Measurements from ENCODE around the gene SMAD7.
A peak's percentile ranks its signal among the peaks of the same experiment; 100 is the strongest.

Gene SMAD7

DNA sequence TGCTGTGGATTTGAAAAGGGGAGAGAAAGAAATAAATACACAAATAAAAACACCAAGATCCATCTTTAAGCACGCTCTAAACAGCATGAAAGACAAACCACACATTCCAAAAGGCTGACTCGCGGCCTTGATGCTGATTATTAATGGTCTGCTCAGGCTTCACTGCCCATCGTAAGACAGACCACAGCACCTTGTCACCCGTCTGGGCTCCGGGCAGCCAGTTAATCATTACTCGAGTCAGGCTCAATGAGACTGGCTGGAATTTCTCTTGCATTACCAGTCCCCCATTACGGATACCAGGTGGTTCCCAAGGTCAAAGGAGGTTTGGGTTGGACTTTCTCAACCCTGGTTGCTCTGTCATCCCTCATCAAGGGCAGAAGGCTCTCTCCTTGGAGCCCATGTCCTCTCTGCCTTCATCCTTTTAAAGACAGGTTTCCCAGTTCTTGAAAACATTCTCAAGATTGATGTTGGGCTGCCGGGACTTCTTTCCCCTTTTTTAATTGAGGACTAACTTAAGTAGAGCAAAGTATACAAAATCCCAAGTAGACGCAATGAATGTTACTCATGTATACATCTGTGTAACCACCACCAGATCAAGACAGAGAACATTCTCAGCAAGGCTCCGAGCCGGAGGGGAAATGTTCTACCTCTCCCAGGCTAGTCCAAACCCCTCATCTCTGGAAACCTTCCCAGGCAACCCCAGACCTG is 8.1 kb downstream of the SMAD7 start:
- H3K27ac ChIP-seq, result no peak overlapping the region
- no peak for TF ChIP-seq CTCF (IDR thresholded peaks at IDR 0.05)

GRCh38 chr18:48942086-48942485 is 8.7 kb downstream of the SMAD7 start:
- Histone ChIP-seq H3K27me3 (no peaks in the 10 kb centered on the region), H3K27ac (no peak overlapping the region), H3K9me3 (no peaks in the 10 kb centered on the region), H3K4me1 (ENCODE audit: control insufficient read depth in 1 of 2, insufficient read depth in 1 of 2, low read depth in 1 of 2, low read length in 1 of 2) (peaks cover 44 to 50% of the 10 kb centered on the region in 2 experiments), H3K4me3 (ENCODE audit: low read depth in 1 of 2, low read length in 1 of 2) (no peak overlapping the region), H3K36me3 (peaks cover 13% of the 10 kb centered on the region)
- no peak for TF ChIP-seq CTCF (IDR thresholded peaks at IDR 0.05)

More for the DNA sequence above, 8.1 kb downstream of the SMAD7 start:
- no peaks in the 10 kb centered on the region for H3K9me3 ChIP-seq
- H3K4me1 ChIP-seq (ENCODE audit: control insufficient read depth in 1 of 2, insufficient read depth in 1 of 2, low read depth in 1 of 2, low read length in 1 of 2), result peaks cover 44 to 50% of the 10 kb centered on the region in 2 experiments
- peaks cover 13% of the 10 kb centered on the region for H3K36me3 ChIP-seq
- H3K27me3 ChIP-seq, result no peaks in the 10 kb centered on the region
- no peak overlapping the region for H3K4me3 ChIP-seq (ENCODE audit: low read depth in 1 of 2, low read length in 1 of 2)

DNA sequence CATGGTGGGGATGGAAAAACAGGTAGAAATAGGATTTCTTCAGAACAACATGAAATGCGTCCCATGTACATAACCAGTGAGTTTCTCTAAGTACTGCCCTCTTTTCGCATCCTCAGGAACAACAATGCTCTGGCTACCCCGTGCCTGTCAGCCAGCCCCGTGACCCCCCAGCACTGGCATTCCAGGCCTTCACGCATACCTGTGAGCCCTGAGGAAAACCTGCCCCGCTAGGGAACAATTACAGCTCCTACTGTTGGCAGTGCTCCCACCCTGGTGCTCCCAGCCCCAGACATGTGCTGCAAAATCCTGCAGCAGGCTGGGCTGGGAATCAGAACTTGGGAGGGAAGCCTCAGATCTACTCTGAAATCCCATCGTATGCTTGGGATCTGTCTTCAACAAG is 9.1 kb downstream of the SMAD7 start:
- Histone ChIP-seq H3K4me1 (ENCODE audit: control insufficient read depth in 1 of 2, insufficient read depth in 1 of 2, low read depth in 1 of 2, low read length in 1 of 2) (peaks cover 42 to 50% of the 10 kb centered on the region in 2 experiments), H3K27me3 (no peaks in the 10 kb centered on the region), H3K27ac (peak overlapping the region; percentile 66), H3K4me3 (ENCODE audit: low read depth in 1 of 2, low read length in 1 of 2) (no peak overlapping the region), H3K9me3 (no peaks in the 10 kb centered on the region), H3K36me3 (peaks cover 13% of the 10 kb centered on the region)
- no peak for TF ChIP-seq CTCF (IDR thresholded peaks at IDR 0.05)

GRCh38 chr18:48940854-48941611 is 9.7 kb downstream of the SMAD7 start:
- no peaks in the 10 kb centered on the region for H3K27me3 ChIP-seq
- H3K4me3 ChIP-seq (ENCODE audit: low read depth in 1 of 2, low read length in 1 of 2), result peak overlapping the region in 1 of 2 experiments; percentile 45
- H3K27ac ChIP-seq, result peak overlapping the region; percentile 66
- H3K36me3 ChIP-seq, result peaks cover 13% of the 10 kb centered on the region
- no peaks in the 10 kb centered on the region for H3K9me3 ChIP-seq
- H3K4me1 ChIP-seq (ENCODE audit: control insufficient read depth in 1 of 2, insufficient read depth in 1 of 2, low read depth in 1 of 2, low read length in 1 of 2), result peaks cover 46 to 56% of the 10 kb centered on the region in 2 experiments
- TF ChIP-seq CTCF (IDR thresholded peaks at IDR 0.05), result no peak

- Histone ChIP-seq H3K27me3 (no peaks in the 10 kb centered on the region), H3K4me3 (ENCODE audit: low read depth in 1 of 2, low read length in 1 of 2) (peak overlapping the region in 1 of 2 experiments; percentile 14), H3K9me3 (no peaks in the 10 kb centered on the region), H3K36me3 (peaks cover 13% of the 10 kb centered on the region), H3K27ac (peak overlapping the region; percentile 66), H3K4me1 (ENCODE audit: control insufficient read depth in 1 of 2, insufficient read depth in 1 of 2, low read depth in 1 of 2, low read length in 1 of 2) (peaks cover 62 to 72% of the 10 kb centered on the region in 2 experiments)
- TF ChIP-seq CTCF (IDR thresholded peaks at IDR 0.05), result no peak
Measured at GRCh38 chr18:48939205-48940097, 11.3 kb downstream of the SMAD7 start.

Measured in neutrophil (primary cell).